ENCODE results near the gene RPUSD3.

Gene RPUSD3

DNA sequence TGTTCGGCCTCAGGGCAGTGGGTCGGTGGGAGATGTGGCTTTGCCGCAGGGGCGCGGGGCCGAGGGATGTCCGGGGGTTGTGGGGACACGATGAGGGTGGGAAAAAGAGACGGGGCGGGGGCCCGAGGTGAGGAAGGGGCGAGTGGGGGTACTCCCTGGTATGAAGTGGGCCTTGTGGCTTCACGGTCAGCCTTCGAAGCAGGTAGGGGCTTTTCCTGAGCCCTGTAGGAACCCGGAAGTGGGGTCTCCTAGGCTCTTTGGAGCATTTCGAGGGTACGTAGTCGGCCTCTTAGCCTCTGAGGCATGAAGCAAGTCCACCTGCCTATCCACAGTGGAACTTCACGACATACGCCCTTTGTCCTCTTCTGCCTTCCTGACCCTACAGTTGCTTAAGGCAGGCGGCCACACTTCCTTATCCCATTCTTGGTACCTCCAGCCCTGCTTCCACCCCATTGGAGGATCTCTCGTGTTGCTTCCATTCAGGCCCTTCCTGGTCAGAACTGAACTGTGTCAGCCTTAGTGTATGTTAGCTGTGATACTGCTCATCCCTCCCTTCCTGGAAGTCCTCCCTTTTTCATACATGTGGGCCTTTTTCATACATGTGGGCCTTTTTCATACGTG is 50.5 kb downstream of the RPUSD3 start:
- DNase-seq (ENCODE audit: low spot score) = no peak
- in situ Hi-C loops (cut with MboI; ENCODE audit: low sequenced_read_pairs, unreplicated experiment) = no loop called here
- TF ChIP-seq, protein P1, sequence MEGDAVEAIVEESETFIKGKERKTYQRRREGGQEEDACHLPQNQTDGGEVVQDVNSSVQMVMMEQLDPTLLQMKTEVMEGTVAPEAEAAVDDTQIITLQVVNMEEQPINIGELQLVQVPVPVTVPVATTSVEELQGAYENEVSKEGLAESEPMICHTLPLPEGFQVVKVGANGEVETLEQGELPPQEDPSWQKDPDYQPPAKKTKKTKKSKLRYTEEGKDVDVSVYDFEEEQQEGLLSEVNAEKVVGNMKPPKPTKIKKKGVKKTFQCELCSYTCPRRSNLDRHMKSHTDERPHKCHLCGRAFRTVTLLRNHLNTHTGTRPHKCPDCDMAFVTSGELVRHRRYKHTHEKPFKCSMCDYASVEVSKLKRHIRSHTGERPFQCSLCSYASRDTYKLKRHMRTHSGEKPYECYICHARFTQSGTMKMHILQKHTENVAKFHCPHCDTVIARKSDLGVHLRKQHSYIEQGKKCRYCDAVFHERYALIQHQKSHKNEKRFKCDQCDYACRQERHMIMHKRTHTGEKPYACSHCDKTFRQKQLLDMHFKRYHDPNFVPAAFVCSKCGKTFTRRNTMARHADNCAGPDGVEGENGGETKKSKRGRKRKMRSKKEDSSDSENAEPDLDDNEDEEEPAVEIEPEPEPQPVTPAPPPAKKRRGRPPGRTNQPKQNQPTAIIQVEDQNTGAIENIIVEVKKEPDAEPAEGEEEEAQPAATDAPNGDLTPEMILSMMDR (IDR thresholded peaks at IDR 0.05; ENCODE audit: borderline replicate concordance, control extremely low read depth, extremely low read depth, insufficient read depth, missing control alignments) = no peak

GRCh38 chr3:9792405-9793160 is 51.2 kb downstream of the RPUSD3 start, which contains the start of the genes ARPC4 and TADA3:
Gene ARPC4, plus strand, starts transcription at chr3:9793082. Its CDS starts 40 bp downstream, at chr3:9793122.
Gene TADA3, minus strand, starts transcription at chr3:9792473. Its CDS starts 1,007 bp downstream, at chr3:9791466.
- in situ Hi-C loops (cut with MboI; ENCODE audit: low sequenced_read_pairs, unreplicated experiment) = no loop called here
- peak; percentile 94 for DNase-seq (ENCODE audit: low spot score)
- TF ChIP-seq, protein P1 (IDR thresholded peaks at IDR 0.05; ENCODE audit: borderline replicate concordance, control extremely low read depth, extremely low read depth, insufficient read depth, missing control alignments) = no peak

- in situ Hi-C loops (cut with MboI; ENCODE audit: low sequenced_read_pairs, unreplicated experiment) = no loop called here
- TF ChIP-seq, protein P1 (IDR thresholded peaks at IDR 0.05; ENCODE audit: borderline replicate concordance, control extremely low read depth, extremely low read depth, insufficient read depth, missing control alignments) = no peak
- DNase-seq (ENCODE audit: low spot score) = no peak
Observed at GRCh38 chr3:9791790-9792404, 51.9 kb downstream of the RPUSD3 start.

GRCh38 chr3:9791127-9791526 is 52.7 kb downstream of the RPUSD3 start:
- DNase-seq (ENCODE audit: low spot score) = no peak
- in situ Hi-C loops (cut with MboI; ENCODE audit: low sequenced_read_pairs, unreplicated experiment) = no loop called here
- TF ChIP-seq, protein P1 (IDR thresholded peaks at IDR 0.05; ENCODE audit: borderline replicate concordance, control extremely low read depth, extremely low read depth, insufficient read depth, missing control alignments) = no peak

Data from GM13976 (cell line).